B cell (primary cell): ENCODE measurements around the gene TEDC2. TPM values are rescaled to one million over a fixed set of nuclear protein-coding genes. Genes with fewer than 3 reads are reported as not detected.
"Not testable (repeated sequence)": the region's sequence is repeated elsewhere in the genome, so short reads cannot be mapped to it uniquely, and the experiment has no call there.

ENCODE experiments used
- ATAC-seq: fragments of 200-7000 bp; cut with Tn5 transposase; one replicate; pipeline ENCODE4 v1.10.0; 2021; ENCODE audit warnings: low read depth, mild to moderate bottlenecking, moderate number of reproducible peaks, moderate library complexity
- CTCF ChIA-PET: fragments of 350-600 bp; sonication (Branson Sonifier 250); formaldehyde crosslinking; loops from one replicate; lab custom pipeline; 2021; ENCODE audit warnings: antibody characterized with exemption, inconsistent platforms; lab: Charles Lee
- POLR2A ChIA-PET: fragments of 350-600 bp; sonication (Branson Sonifier 250); formaldehyde crosslinking; loops from one replicate; lab custom pipeline; 2021; ENCODE audit warnings: antibody characterized with exemption; lab: Charles Lee
- DNase-seq: peaks from one replicate; pipeline ENCODE4 v3.0.0; 2013
- H2AFZ ChIP-seq: 2 replicates; pipeline ENCODE4 v1.6.1; 2012; ENCODE audit warnings: mild to moderate bottlenecking, low read depth, low read length; ENCODE audit not compliant: insufficient read depth, poor library complexity, severe bottlenecking
- H3K27ac ChIP-seq, 2 donors: 1 replicate in 1 of 2; 2 replicates in 1 of 2; pipeline ENCODE4 v1.5.1; 2012 to 2013; ENCODE audit warnings: low read length in 2 of 2, mild to moderate bottlenecking in 2 of 2, moderate library complexity in 1 of 2
- H3K27me3 ChIP-seq, 4 experiments: fragments of 200-600 bp in 1 of 4; sonication (generic) in 1 of 4; replicated peaks in 1 of 4; 1 replicate in 2 of 4; 2 replicates in 2 of 4; pipeline versions ENCODE4 v1.6.1 to v1.7.0; 2013 to 2016; ENCODE audit warnings: low read length in 3 of 4, mild to moderate bottlenecking in 2 of 4, mixed read lengths in 1 of 4, moderate library complexity in 1 of 4; ENCODE audit not compliant: insufficient read depth in 4 of 4, control insufficient read depth in 3 of 4; ENCODE audit errors: control extremely low read depth in 1 of 4
- H3K36me3 ChIP-seq, 2 experiments: replicated peaks in 1 of 2; 1 replicate in 1 of 2; 2 replicates in 1 of 2; pipeline versions ENCODE4 v1.6.1 to v1.7.1; 2013; ENCODE audit warnings: low read length in 1 of 2; ENCODE audit not compliant: insufficient read depth in 2 of 2, control insufficient read depth in 1 of 2; ENCODE audit errors: control extremely low read depth in 1 of 2, extremely low read depth in 1 of 2
- H3K4me1 ChIP-seq, 2 donors: fragments of 200-600 bp in 1 of 2; sonication (generic) in 1 of 2; 1 replicate in 1 of 2; 2 replicates in 1 of 2; pipeline versions ENCODE4 v1.5.1 to v1.6.1; 2013 to 2017; ENCODE audit warnings: low read length in 2 of 2; ENCODE audit not compliant: control insufficient read depth in 2 of 2, insufficient read depth in 2 of 2
- H3K4me2 ChIP-seq: replicated peaks from 2 replicates; pipeline ENCODE3; 2012; ENCODE audit warnings: mild to moderate bottlenecking, low read depth, low read length; ENCODE audit not compliant: poor library complexity, severe bottlenecking
- H3K4me3 ChIP-seq, 5 experiments: fragments of 200-600 bp in 1 of 5; sonication (generic) in 1 of 5; 1 replicate in 3 of 5; 2 replicates in 2 of 5; pipeline versions ENCODE4 v1.5.1 to v1.7.0; 2011 to 2016; ENCODE audit warnings: low read length in 4 of 5, mild to moderate bottlenecking in 4 of 5, low read depth in 2 of 5, control low read depth in 1 of 5, moderate library complexity in 1 of 5; ENCODE audit not compliant: insufficient read depth in 1 of 5; ENCODE audit errors: control extremely low read depth in 1 of 5, extremely low read depth in 1 of 5
- H3K79me2 ChIP-seq: fragments of 200-600 bp; sonication (generic); one replicate; pipeline ENCODE4 v1.6.0; 2016; ENCODE audit warnings: low read length; ENCODE audit not compliant: control insufficient read depth, insufficient read depth
- H3K9ac ChIP-seq: fragments of 200-600 bp; sonication (generic); 2 replicates; pipeline ENCODE4 v1.6.1; 2017; ENCODE audit warnings: mild to moderate bottlenecking, low read length, moderate library complexity
- H3K9me3 ChIP-seq, 3 donors: one replicate each; pipeline versions ENCODE4 v1.6.1 to v1.7.1; 2013; ENCODE audit warnings: low read length in 2 of 3; ENCODE audit not compliant: control insufficient read depth in 2 of 3, insufficient read depth in 1 of 3; ENCODE audit errors: control extremely low read depth in 1 of 3
- H4K20me1 ChIP-seq: 2 replicates; pipeline ENCODE4 v1.6.0; 2012; ENCODE audit warnings: mild to moderate bottlenecking, low read length; ENCODE audit not compliant: insufficient read depth, control insufficient read depth, poor library complexity, severe bottlenecking
- H3K27ac Mint-ChIP-seq: one replicate; pipeline ENCODE4 v1.8.0; 2021; ENCODE audit warnings: mixed read lengths
- H3K27me3 Mint-ChIP-seq: one replicate; pipeline ENCODE4 v1.8.0; 2021; ENCODE audit warnings: mixed read lengths
- H3K4me1 Mint-ChIP-seq: one replicate; pipeline ENCODE4 v1.8.0; 2021; ENCODE audit warnings: mixed read lengths
- H3K4me3 Mint-ChIP-seq: one replicate; pipeline ENCODE4 v1.8.0; 2021; ENCODE audit warnings: mixed read lengths
- H3K9me3 Mint-ChIP-seq: one replicate; pipeline ENCODE4 v1.8.0; 2022; ENCODE audit warnings: mixed read lengths; ENCODE audit not compliant: insufficient read depth
- EZH2 ChIP-seq: IDR thresholded peaks from 2 replicates; pipeline ENCODE4 v1.6.1; 2012; ENCODE audit warnings: borderline replicate concordance, low read depth, mild to moderate bottlenecking, moderate library complexity, low read length; ENCODE audit not compliant: insufficient read depth, poor library complexity, severe bottlenecking
- WGBS: methylation state at CpG from one replicate; pipeline ENCODE4 v1.1.5; 2013; ENCODE audit warnings: missing lambda C conversion rate; ENCODE audit not compliant: insufficient coverage; 5-methylcytosine and 5-hydroxymethylcytosine counted together
- intact Hi-C: fragments of 100-400 bp; cut with micrococcal nuclease; formaldehyde crosslinking; loops from one replicate; pipeline ENCODE4 v1.10.0; 2022
- polyA plus RNA-seq: library from polyadenylated mRNA; depleted of rRNA; stranded (reverse); fragments of >200 nt; gene quantifications from 2 replicates; pipeline ENCODE4 v1.2.3, GENCODE V29; 2012
- total RNA-seq, 2 donors: library from RNA; stranded (reverse); fragments of 120-200 nt in 1 of 2; gene quantifications; 1 replicate in 1 of 2; 2 replicates in 1 of 2; pipeline versions ENCODE4 v1.2.3 to v1.2.4, GENCODE V29; 2013 to 2022
- TF ChIP-seq, protein P1 (sequence below): fragments of 200-600 bp; IDR thresholded peaks from one replicate; pipeline ENCODE4 v1.8.0; 2022; ENCODE audit warnings: antibody characterized with exemption, mild to moderate bottlenecking

Gene TEDC2
- total and polyA plus RNA-seq, 2 donors (not counting 1 experiment from before 2014, with no cell fraction given) = 1.1 to 2.9 TPM

GRCh38 chr16:2438121-2438520, 21.8 kb upstream of the TEDC2 start:
- Histone ChIP-seq H3K9ac (no peak overlapping the region), H3K4me3 (no peak overlapping the region), H3K27ac (no peak overlapping the region), H3K9me3 (peaks cover 0 to 9% (median 0%) of the 10 kb centered on the region in 3 donors), H3K79me2 (peaks cover 3% of the 10 kb centered on the region), H4K20me1 (no peaks in the 10 kb centered on the region), H3K4me1 (peaks cover 12 to 13% of the 10 kb centered on the region in 2 donors), H2AFZ (no peak overlapping the region), H3K4me2 (no peak overlapping the region), H3K36me3 (peaks cover 0 to 10% of the 10 kb centered on the region in 2 experiments), H3K27me3 (no peaks in the 10 kb centered on the region)
- H3K27ac Mint-ChIP-seq = no peak overlapping the region
- DNase-seq = no peak
- no peaks in the 10 kb centered on the region for H3K27me3 Mint-ChIP-seq
- H3K4me3 Mint-ChIP-seq = no peak overlapping the region
- H3K4me1 Mint-ChIP-seq = peaks cover 16% of the 10 kb centered on the region
- no peaks in the 10 kb centered on the region for H3K9me3 Mint-ChIP-seq
- 99% methylated on average over 14 of the region's 14 CpGs for WGBS
- intact Hi-C loops = no loop called here
- ChIA-PET POLR2A (no interaction called here), CTCF (interaction anchor here (1.0 kb wide), 1 partner anchor 12 kb away, joined by 5 read pairs; no protein-coding TSS in a partner anchor)
- ATAC-seq = no peak
- no peak for TF ChIP-seq EZH2

DNA sequence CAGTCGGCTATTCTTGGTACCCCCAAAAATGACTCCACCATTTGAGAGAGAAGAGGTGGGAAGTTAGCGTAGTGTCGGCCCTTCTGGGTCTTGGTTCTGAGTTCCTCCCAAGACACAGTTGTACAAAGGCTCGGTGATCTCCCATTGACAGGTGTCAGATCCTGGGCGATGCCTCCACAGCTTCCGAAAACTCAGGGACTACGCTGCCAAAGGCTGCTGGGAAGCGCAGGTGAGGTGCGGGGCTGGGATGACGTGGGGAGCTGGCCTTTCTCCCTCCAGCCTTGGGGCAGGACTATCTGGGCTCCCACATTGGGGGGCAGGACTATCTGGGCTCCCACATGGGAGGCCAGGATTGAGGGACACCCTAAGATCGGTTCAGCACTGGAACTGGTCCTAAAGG, 20.3 kb upstream of the TEDC2 start:
- H3K9ac ChIP-seq = no peak overlapping the region
- no peak overlapping the region for H3K4me3 ChIP-seq
- no peaks in the 10 kb centered on the region for H4K20me1 ChIP-seq
- H3K27me3 ChIP-seq = no peaks in the 10 kb centered on the region
- POLR2A ChIA-PET = interaction anchor here (0.7 to 1.3 kb wide), 2 partner anchors 10 to 284 kb away, joined by 3 read pairs; partner anchors contain the start of genes CCNF and TRAF7
- no peak for DNase-seq
- CTCF ChIA-PET = interaction anchor here (0.8 to 2.0 kb wide), 3 partner anchors 10 to 468 kb away, joined by 3 to 5 read pairs (median 4); partner anchors contain the start of gene TBL3
- Mint-ChIP-seq H3K9me3 (no peaks in the 10 kb centered on the region), H3K27me3 (no peaks in the 10 kb centered on the region), H3K27ac (peak overlapping the region; percentile 84), H3K4me3 (no peak overlapping the region), H3K4me1 (peaks cover 16% of the 10 kb centered on the region)
- intact Hi-C loops = no loop called here
- H3K36me3 ChIP-seq = peaks cover 0 to 8% of the 10 kb centered on the region in 2 experiments
- peaks cover 0 to 9% (median 0%) of the 10 kb centered on the region in 3 donors for H3K9me3 ChIP-seq
- peak overlapping the region; percentile 69 to 85 for H3K27ac ChIP-seq
- peak overlapping the region; percentile 37 for H3K4me2 ChIP-seq
- ATAC-seq = no peak
- no peaks in the 10 kb centered on the region for H3K79me2 ChIP-seq
- 96% methylated on average over 8 of the region's 11 CpGs for WGBS
- peak overlapping the region; percentile 47 for H2AFZ ChIP-seq
- TF ChIP-seq, protein P1, sequence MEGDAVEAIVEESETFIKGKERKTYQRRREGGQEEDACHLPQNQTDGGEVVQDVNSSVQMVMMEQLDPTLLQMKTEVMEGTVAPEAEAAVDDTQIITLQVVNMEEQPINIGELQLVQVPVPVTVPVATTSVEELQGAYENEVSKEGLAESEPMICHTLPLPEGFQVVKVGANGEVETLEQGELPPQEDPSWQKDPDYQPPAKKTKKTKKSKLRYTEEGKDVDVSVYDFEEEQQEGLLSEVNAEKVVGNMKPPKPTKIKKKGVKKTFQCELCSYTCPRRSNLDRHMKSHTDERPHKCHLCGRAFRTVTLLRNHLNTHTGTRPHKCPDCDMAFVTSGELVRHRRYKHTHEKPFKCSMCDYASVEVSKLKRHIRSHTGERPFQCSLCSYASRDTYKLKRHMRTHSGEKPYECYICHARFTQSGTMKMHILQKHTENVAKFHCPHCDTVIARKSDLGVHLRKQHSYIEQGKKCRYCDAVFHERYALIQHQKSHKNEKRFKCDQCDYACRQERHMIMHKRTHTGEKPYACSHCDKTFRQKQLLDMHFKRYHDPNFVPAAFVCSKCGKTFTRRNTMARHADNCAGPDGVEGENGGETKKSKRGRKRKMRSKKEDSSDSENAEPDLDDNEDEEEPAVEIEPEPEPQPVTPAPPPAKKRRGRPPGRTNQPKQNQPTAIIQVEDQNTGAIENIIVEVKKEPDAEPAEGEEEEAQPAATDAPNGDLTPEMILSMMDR = no peak
- no peak for TF ChIP-seq EZH2
- peaks cover 12 to 13% of the 10 kb centered on the region in 2 donors for H3K4me1 ChIP-seq

DNA sequence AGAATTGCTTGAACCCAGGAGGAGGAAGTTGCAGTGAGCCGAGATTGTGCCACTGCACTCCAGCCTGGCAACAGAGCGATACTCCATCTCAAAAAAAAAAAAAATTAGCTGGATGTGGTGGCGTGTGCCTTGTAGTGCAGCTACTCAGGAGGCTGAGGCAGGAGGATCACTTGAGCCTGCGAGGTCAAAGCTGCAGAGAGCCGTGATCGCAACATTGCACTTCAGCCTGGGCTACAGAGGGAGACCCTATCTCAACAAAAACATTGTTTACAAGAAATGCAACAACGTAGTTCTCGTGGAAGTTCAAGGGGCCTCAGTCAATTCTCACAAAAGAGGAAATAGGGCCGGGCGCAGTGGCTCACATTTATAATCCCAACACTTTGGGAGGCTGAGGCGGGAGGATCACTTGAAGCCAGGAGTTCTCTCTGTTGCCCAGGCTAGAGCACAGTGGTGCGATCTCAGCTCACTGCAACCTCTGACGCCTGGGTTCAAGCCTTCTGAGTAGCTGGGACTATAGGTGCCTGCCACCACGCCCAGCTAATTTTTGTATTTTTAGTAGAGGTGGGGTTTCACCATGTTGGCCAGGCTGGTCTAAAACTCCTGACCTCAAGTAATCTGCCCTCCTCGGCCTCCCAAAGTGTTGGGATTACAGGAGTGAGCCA, 18.6 kb upstream of the TEDC2 start:
- ChIA-PET CTCF (interaction anchor here (1.6 to 2.0 kb wide), 2 partner anchors 11 to 246 kb away, joined by 4 to 5 read pairs; no protein-coding TSS in a partner anchor), POLR2A (interaction anchor here (0.9 to 1.3 kb wide), 2 partner anchors 12 to 19 kb away, joined by 3 read pairs; partner anchors contain the start of genes CCNF and TEDC2)
- intact Hi-C loops, H3K9me3 ChIP-seq, H3K27me3 ChIP-seq, H3K9ac ChIP-seq, H2AFZ ChIP-seq, H3K79me2 ChIP-seq, H3K4me3 Mint-ChIP-seq, H3K27ac ChIP-seq, H3K36me3 ChIP-seq, H3K9me3 Mint-ChIP-seq, H3K4me2 ChIP-seq, ATAC-seq, H3K4me3 ChIP-seq, H4K20me1 ChIP-seq, H3K27me3 Mint-ChIP-seq, DNase-seq: not testable (repeated sequence)
- peak overlapping the region; percentile 41 for H3K27ac Mint-ChIP-seq
- peaks cover 16% of the 10 kb centered on the region for H3K4me1 Mint-ChIP-seq
- 97% methylated on average over 9 of the region's 15 CpGs for WGBS
- peaks cover 12 to 13% of the 10 kb centered on the region in 2 donors for H3K4me1 ChIP-seq
